Tibial artery (tissue), 4 donors: Measurements from ENCODE around the gene APRT.

ENCODE experiments used
- DNase-seq, 2 donors: peaks; one replicate each; pipeline ENCODE4 v3.0.0-alpha.2; 2019
- H3K27ac ChIP-seq, 2 donors: fragments of 200-600 bp; sonication (generic) in 1 of 2; 1 replicate in 1 of 2; 2 replicates in 1 of 2; pipeline ENCODE4 v1.5.1; 2018 to 2019; ENCODE audit warnings: mild to moderate bottlenecking in 1 of 2
- H3K27me3 ChIP-seq, 2 donors: fragments of 200-600 bp; sonication (generic) in 1 of 2; one replicate each; pipeline versions ENCODE4 v1.5.1 to v1.6.0; 2016 to 2019
- H3K36me3 ChIP-seq, 3 donors: fragments of 200-600 bp; sonication (generic) in 2 of 3; one replicate each; pipeline ENCODE4 v1.5.1; 2016 to 2019; ENCODE audit warnings: mild to moderate bottlenecking in 2 of 3
- H3K4me1 ChIP-seq, 4 donors: fragments of 200-600 bp; sonication (generic) in 2 of 4; 1 replicate in 3 of 4; 2 replicates in 1 of 4; pipeline ENCODE4 v1.5.1; 2016 to 2019
- H3K4me3 ChIP-seq, 2 donors: fragments of 200-600 bp; sonication (generic) in 1 of 2; 1 replicate in 1 of 2; 2 replicates in 1 of 2; pipeline ENCODE4 v1.5.1; 2018 to 2019; ENCODE audit warnings: mild to moderate bottlenecking in 2 of 2
- H3K9me3 ChIP-seq, 3 donors: fragments of 200-600 bp; sonication (generic) in 1 of 3; one replicate each; pipeline ENCODE4 v1.5.1; 2016 to 2019
- CTCF ChIP-seq, 2 experiments: fragments of 200-600 bp in 1 of 2; fragments of 450-650 bp in 1 of 2; IDR thresholded peaks; one replicate each; pipeline ENCODE4 v1.5.1; 2017 to 2019; ENCODE audit warnings: antibody characterized with exemption in 2 of 2, mild to moderate bottlenecking in 1 of 2, moderate library complexity in 1 of 2
- intact Hi-C: fragments of 100-400 bp; cut with DNase I; formaldehyde crosslinking; loops from one replicate; pipeline ENCODE4 v1.15.0; 2023; ENCODE audit warnings: low total_unique reads

Gene APRT

GRCh38 chr16:88761830-88762229 is 49.9 kb downstream of the APRT start:
- Histone ChIP-seq H3K4me1 (peaks cover 0 to 72% (median 0%) of the 10 kb centered on the region in 4 donors), H3K27me3 (no peaks in the 10 kb centered on the region), H3K4me3 (no peak overlapping the region), H3K27ac (no peak overlapping the region), H3K36me3 (peaks cover 0 to 9% (median 5%) of the 10 kb centered on the region in 3 donors), H3K9me3 (peaks cover 0 to 4% (median 0%) of the 10 kb centered on the region in 3 donors)
- TF ChIP-seq CTCF (IDR thresholded peaks at IDR 0.05): no peak
- intact Hi-C loops: no loop called here
- DNase-seq: no peak

GRCh38 chr16:88761143-88761534 is 50.6 kb downstream of the APRT start:
- Histone ChIP-seq H3K4me1 (peaks cover 0 to 65% (median 0%) of the 10 kb centered on the region in 4 donors), H3K27me3 (no peaks in the 10 kb centered on the region), H3K27ac (no peak overlapping the region), H3K4me3 (no peak overlapping the region), H3K36me3 (peaks cover 0 to 9% (median 5%) of the 10 kb centered on the region in 3 donors), H3K9me3 (peaks cover 0 to 4% (median 0%) of the 10 kb centered on the region in 3 donors)
- intact Hi-C loops: no loop called here
- TF ChIP-seq CTCF (IDR thresholded peaks at IDR 0.05): no peak
- DNase-seq: no peak

GRCh38 chr16:88760424-88761142 is 51.1 kb downstream of the APRT start:
- TF ChIP-seq CTCF (IDR thresholded peaks at IDR 0.05): no peak
- peaks cover 0 to 4% (median 0%) of the 10 kb centered on the region in 3 donors for H3K9me3 ChIP-seq
- intact Hi-C loops: no loop called here
- H3K4me1 ChIP-seq: peaks cover 0 to 62% (median 0%) of the 10 kb centered on the region in 4 donors
- H3K27ac ChIP-seq: no peak overlapping the region
- no peak overlapping the region for H3K4me3 ChIP-seq
- H3K36me3 ChIP-seq: peaks cover 0 to 9% (median 5%) of the 10 kb centered on the region in 3 donors
- DNase-seq: no peak
- no peaks in the 10 kb centered on the region for H3K27me3 ChIP-seq

- Histone ChIP-seq H3K4me1 (peaks cover 0 to 55% (median 0%) of the 10 kb centered on the region in 4 donors), H3K9me3 (peaks cover 0 to 4% (median 0%) of the 10 kb centered on the region in 3 donors), H3K27ac (no peak overlapping the region), H3K27me3 (no peaks in the 10 kb centered on the region), H3K36me3 (peaks cover 0 to 9% (median 5%) of the 10 kb centered on the region in 3 donors), H3K4me3 (no peak overlapping the region)
- no peak for DNase-seq
- no peak for TF ChIP-seq CTCF (IDR thresholded peaks at IDR 0.05)
- intact Hi-C loops: no loop called here
Observed at GRCh38 chr16:88759976-88760350, 51.8 kb downstream of the APRT start.
